EL (cell line): Measurements from ENCODE around the gene PIM3.
A peak's percentile ranks its signal among the peaks of the same experiment; 100 is the strongest.

ENCODE experiments used
- DNase-seq: peaks from one replicate; pipeline ENCODE4 v3.0.0-alpha.2; 2016

PIM3 gene

GRCh38 chr22:49956914-49957825, 3.4 kb upstream of the PIM3 start:
- DNase-seq, result no peak

- no peak for DNase-seq
These were observed 2.7 kb upstream of the PIM3 start for GRCh38 chr22:49957826-49958365.

GRCh38 chr22:49958366-49958921, 2.1 kb upstream of the PIM3 start:
- no peak for DNase-seq

- no peak for DNase-seq
These were observed 1.4 kb upstream of the PIM3 start for GRCh38 chr22:49958931-49959781.

- peak; percentile 38 for DNase-seq
These were observed 802 bp upstream of the PIM3 start for GRCh38 chr22:49959782-49960158.

- DNase-seq, result peak; percentile 52
These were observed 531 bp downstream of the PIM3 start for GRCh38 chr22:49961005-49961600.

- no peak for DNase-seq
These were observed 1.0 kb downstream of the PIM3 start for GRCh38 chr22:49961601-49962011.

- peak; percentile 94 for DNase-seq
These were observed 1.6 kb downstream of the PIM3 start for GRCh38 chr22:49962012-49962750.

- DNase-seq, result no peak
These were observed 2.4 kb downstream of the PIM3 start for GRCh38 chr22:49962751-49963646.

- no peak for DNase-seq
These were observed 3.1 kb downstream of the PIM3 start for GRCh38 chr22:49963647-49964026.

- DNase-seq, result no peak
These were observed 3.8 kb downstream of the PIM3 start for GRCh38 chr22:49964136-49965090.

GRCh38 chr22:49965091-49966040, 4.8 kb downstream of the PIM3 start:
- no peak for DNase-seq

- DNase-seq, result no peak
These were observed 5.6 kb downstream of the PIM3 start for GRCh38 chr22:49966041-49966773.

- no peak for DNase-seq
These were observed 6.5 kb downstream of the PIM3 start for GRCh38 chr22:49966774-49967705.

- DNase-seq, result no peak
These were observed 7.2 kb downstream of the PIM3 start for GRCh38 chr22:49967706-49968208.

GRCh38 chr22:49968313-49968830, 7.8 kb downstream of the PIM3 start:
- DNase-seq, result no peak
